ENCODE measurements around the gene PDE11A. TPM values are rescaled to one million over a fixed set of nuclear protein-coding genes. Genes with fewer than 3 reads are reported as not detected.

The PDE11A gene
- total RNA-seq, 4 donors from 2014 or later: 0.85 to 2.3 (median 2.1) TPM; not detected in 1

GRCh38 chr2:178114462-178114861 is 41.9 kb upstream of the PDE11A start:
- no peaks in the 10 kb centered on the region for H3K9me3 ChIP-seq
- no peak for DNase-seq
- no peaks in the 10 kb centered on the region for H3K27me3 ChIP-seq
- no peak overlapping the region for H3K4me3 ChIP-seq
- H3K4me1 ChIP-seq: no peaks in the 10 kb centered on the region
- H3K36me3 ChIP-seq: peaks cover 0 to 4% of the 10 kb centered on the region in 2 donors
- intact Hi-C loops (cut with DNase I; ENCODE audit: low total_unique reads): no loop called here
- H3K27ac ChIP-seq: no peak overlapping the region
- no peak for TF ChIP-seq POLR2A (IDR thresholded peaks at IDR 0.05)

- H3K4me3 ChIP-seq: peak within 1 kb of the TSS; percentile 67 to 93
- H3K27me3 ChIP-seq: no peaks in the 10 kb centered on the region
- no peaks in the 10 kb centered on the region for H3K9me3 ChIP-seq
- H3K36me3 ChIP-seq: no peaks in the 10 kb centered on the region
- peak within 1 kb of the TSS; percentile 64 to 73 for H3K27ac ChIP-seq
- no peaks in the 10 kb centered on the region for H3K4me1 ChIP-seq
- intact Hi-C loops (cut with DNase I; ENCODE audit: low total_unique reads): no loop called here
- DNase-seq: peak; percentile 89 to 92
- peak in 1 of 2 donors; percentile 46 for TF ChIP-seq POLR2A (IDR thresholded peaks at IDR 0.05)
- TF ChIP-seq CTCF (IDR thresholded peaks at IDR 0.05): peak; percentile 90 to 99 (median 95)
Observed at GRCh38 chr2:178112202-178113152, 39.9 kb upstream of the PDE11A start, which contains the start of gene RBM45. Gene RBM45, plus strand, starts transcription at chr2:178112437. Its CDS starts 110 bp downstream, at chr2:178112547.

- Histone ChIP-seq H3K9me3 (no peaks in the 10 kb centered on the region), H3K27me3 (no peaks in the 10 kb centered on the region), H3K4me3 (peak overlapping the region; percentile 67 to 93), H3K4me1 (no peaks in the 10 kb centered on the region), H3K36me3 (no peaks in the 10 kb centered on the region), H3K27ac (peak overlapping the region; percentile 64 to 73)
- DNase-seq: no peak
- intact Hi-C loops (cut with DNase I; ENCODE audit: low total_unique reads): no loop called here
- no peak for TF ChIP-seq POLR2A (IDR thresholded peaks at IDR 0.05)
- TF ChIP-seq CTCF (IDR thresholded peaks at IDR 0.05): no peak
Observed at GRCh38 chr2:178111743-178112142, 39.2 kb upstream of the PDE11A start.

- no peak overlapping the region for H3K4me3 ChIP-seq
- H3K27ac ChIP-seq: no peak overlapping the region
- no peaks in the 10 kb centered on the region for H3K27me3 ChIP-seq
- H3K4me1 ChIP-seq: no peaks in the 10 kb centered on the region
- no peak for DNase-seq
- TF ChIP-seq POLR2A (IDR thresholded peaks at IDR 0.05): no peak
- no peak for TF ChIP-seq CTCF (IDR thresholded peaks at IDR 0.05)
- H3K9me3 ChIP-seq: no peaks in the 10 kb centered on the region
- intact Hi-C loops (cut with DNase I; ENCODE audit: low total_unique reads): no loop called here
- no peaks in the 10 kb centered on the region for H3K36me3 ChIP-seq
Observed at GRCh38 chr2:178110681-178111080, 38.1 kb upstream of the PDE11A start.

GRCh38 chr2:178109813-178110212 is 37.2 kb upstream of the PDE11A start:
- no peak overlapping the region for H3K4me3 ChIP-seq
- no peak for TF ChIP-seq POLR2A (IDR thresholded peaks at IDR 0.05)
- TF ChIP-seq CTCF (IDR thresholded peaks at IDR 0.05): peak; percentile 26 to 51 (median 42)
- no peak for DNase-seq
- no peak overlapping the region for H3K27ac ChIP-seq
- H3K4me1 ChIP-seq: no peaks in the 10 kb centered on the region
- intact Hi-C loops (cut with DNase I; ENCODE audit: low total_unique reads): no loop called here
- H3K36me3 ChIP-seq: no peaks in the 10 kb centered on the region
- H3K9me3 ChIP-seq: no peaks in the 10 kb centered on the region
- H3K27me3 ChIP-seq: no peaks in the 10 kb centered on the region

Measured in uterus (tissue), 4 donors.